ENCODE measurements around the gene STARD3. TPM values are rescaled to one million over a fixed set of nuclear protein-coding genes. Genes with fewer than 3 reads are reported as not detected.

STARD3 gene
- total RNA-seq, 1 experiment from 2014 or later, result 75.3 TPM

GRCh38 chr17:39631403-39631802, 5.5 kb upstream of the STARD3 start (continued):
- TF ChIP-seq CDX4 (CRISPR knock-in tag; IDR thresholded peaks at IDR 0.05; ENCODE audit: borderline replicate concordance) (no peak), MAX (CRISPR knock-in tag; IDR thresholded peaks at IDR 0.05) (no peak), TCF7 (CRISPR knock-in tag; IDR thresholded peaks at IDR 0.05; ENCODE audit: low read depth) (no peak), CBFB (CRISPR knock-in tag; IDR thresholded peaks at IDR 0.05; ENCODE audit: low read depth) (no peak), ZNF317 (CRISPR knock-in tag; IDR thresholded peaks at IDR 0.05; ENCODE audit: borderline replicate concordance, low read depth) (no peak), PREB (CRISPR knock-in tag; IDR thresholded peaks at IDR 0.05; ENCODE audit: borderline replicate concordance) (no peak)

GRCh38 chr17:39632153-39632941, 4.6 kb upstream of the STARD3 start:
- POLR2A ChIA-PET, result interaction anchor here (0.5 to 0.7 kb wide), 2 partner anchors 22 to 373 kb away, joined by 3 to 7 read pairs; no protein-coding TSS in a partner anchor
- TF ChIP-seq ZNF281 (CRISPR knock-in tag; IDR thresholded peaks at IDR 0.05) (no peak), ETV6 (CRISPR knock-in tag; IDR thresholded peaks at IDR 0.05) (no peak), ZSCAN18 (CRISPR knock-in tag; IDR thresholded peaks at IDR 0.05) (no peak), MAX (CRISPR knock-in tag; IDR thresholded peaks at IDR 0.05) (0 out of 2 replicates have a peak, but pooled peaks have one; percentile 31), MXD4 (CRISPR knock-in tag; IDR thresholded peaks at IDR 0.05; ENCODE audit: borderline replicate concordance) (no peak), NR1H2 (CRISPR knock-in tag; IDR thresholded peaks at IDR 0.05) (no peak), ARID4B (CRISPR knock-in tag; IDR thresholded peaks at IDR 0.05; ENCODE audit: borderline replicate concordance) (0 out of 2 replicates have a peak, but pooled peaks have one; percentile 27)
- H3K9me3 Mint-ChIP-seq, result no peaks in the 10 kb centered on the region
- H3K4me3 Mint-ChIP-seq, result no peak overlapping the region
- peaks cover 12% of the 10 kb centered on the region for H3K27me3 Mint-ChIP-seq (ENCODE audit: low read depth)
- CTCF ChIA-PET, result interaction anchor here (0.5 to 23.6 kb wide), 12 partner anchors 10 to 474 kb away, joined by 3 to 876 read pairs (median 5); partner anchors contain the start of genes ERBB2, MIEN1, PNMT and PPP1R1B
- no peak for ATAC-seq
- H3K36me3 Mint-ChIP-seq, result no peaks in the 10 kb centered on the region
- peaks cover 85% of the 10 kb centered on the region for H3K4me1 Mint-ChIP-seq
- H3K27ac Mint-ChIP-seq, result peak overlapping the region; percentile 76; the same call in 1 of the 2 replicates
- DNase-seq (ENCODE audit: low spot score), result no peak
